K562 treated with DMSO at 1 percent for 12 hours (cell line): ENCODE results near the gene NTN4. TPM values are rescaled to one million over a fixed set of nuclear protein-coding genes. Genes with fewer than 3 reads are reported as not detected.

Experiments
- total RNA-seq: library from RNA; unstranded; fragments of 300-600 nt; gene quantifications from 2 replicates; pipeline ENCODE4 v1.2.3, GENCODE V29; 2022; ENCODE audit not compliant: insufficient read depth

Gene NTN4
- total RNA-seq, result not detected in 2 replicates

GRCh38 chr12:95790033-95790916 is at the start of gene NTN4:
Gene NTN4, minus strand, starts transcription at chr12:95790764. Its CDS starts 455 bp downstream, at chr12:95790309.

Other genes with a start within 250 kb of the NTN4 start
- 0.77 and 2.6 TPM in 2 replicates for gene USP44, start 239.3 kb downstream of the NTN4 start, total RNA-seq
- 19.0 and 19.8 TPM in 2 replicates for gene SNRPF, start 68.2 kb upstream of the NTN4 start, total RNA-seq
- not detected in 2 replicates for gene CCDC38, start 151.8 kb upstream of the NTN4 start, total RNA-seq
- not detected in 2 replicates for gene AMDHD1, start 152.6 kb upstream of the NTN4 start, total RNA-seq
- not detected in 2 replicates for gene HAL, start 205.6 kb upstream of the NTN4 start, total RNA-seq
- gene LTA4H, start 244.8 kb upstream of the NTN4 start, total RNA-seq, result 41.5 and 68.5 TPM in 2 replicates